Fibroblast of lung (primary cell): ENCODE data around the gene RPL10.

Source experiments
- EZH2 ChIP-seq: IDR thresholded peaks from 2 replicates; pipeline ENCODE4 v1.5.1; 2012; ENCODE audit warnings: low read length, control low read depth, mild to moderate bottlenecking; ENCODE audit errors: missing control alignments
- TF ChIP-seq, protein P1 (sequence below), 2 donors: IDR thresholded peaks in 1 of 2; conservative IDR thresholded peaks in 1 of 2; 1 replicate in 1 of 2; 2 replicates in 1 of 2; pipeline ENCODE4 v1.5.1; 2011 to 2012; ENCODE audit warnings: low read length in 2 of 2, control low read depth in 1 of 2, inconsistent platforms in 1 of 2, low read depth in 1 of 2, mild to moderate bottlenecking in 1 of 2

DNA sequence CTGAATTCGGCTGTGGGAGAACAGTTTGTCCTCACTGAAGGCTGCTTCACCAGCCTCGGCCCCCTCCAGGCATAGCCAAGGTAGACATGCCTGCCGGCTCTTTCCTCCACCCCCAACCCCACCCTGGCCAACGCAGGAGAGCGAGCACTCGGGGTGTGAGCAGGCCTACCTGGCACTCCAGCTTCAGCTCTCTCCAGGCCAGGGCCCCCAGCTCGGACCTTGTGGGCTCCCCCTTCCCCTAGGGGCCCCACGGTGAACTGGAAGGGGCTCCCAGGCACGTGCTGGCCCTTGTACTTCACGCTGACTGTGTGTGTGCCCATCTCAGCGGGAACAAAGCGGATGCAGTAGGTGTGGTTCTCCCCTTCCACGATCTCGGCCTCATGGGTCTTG, 46.2 kb upstream of the RPL10 start:
- no peak for TF ChIP-seq EZH2
- TF ChIP-seq, protein P1, sequence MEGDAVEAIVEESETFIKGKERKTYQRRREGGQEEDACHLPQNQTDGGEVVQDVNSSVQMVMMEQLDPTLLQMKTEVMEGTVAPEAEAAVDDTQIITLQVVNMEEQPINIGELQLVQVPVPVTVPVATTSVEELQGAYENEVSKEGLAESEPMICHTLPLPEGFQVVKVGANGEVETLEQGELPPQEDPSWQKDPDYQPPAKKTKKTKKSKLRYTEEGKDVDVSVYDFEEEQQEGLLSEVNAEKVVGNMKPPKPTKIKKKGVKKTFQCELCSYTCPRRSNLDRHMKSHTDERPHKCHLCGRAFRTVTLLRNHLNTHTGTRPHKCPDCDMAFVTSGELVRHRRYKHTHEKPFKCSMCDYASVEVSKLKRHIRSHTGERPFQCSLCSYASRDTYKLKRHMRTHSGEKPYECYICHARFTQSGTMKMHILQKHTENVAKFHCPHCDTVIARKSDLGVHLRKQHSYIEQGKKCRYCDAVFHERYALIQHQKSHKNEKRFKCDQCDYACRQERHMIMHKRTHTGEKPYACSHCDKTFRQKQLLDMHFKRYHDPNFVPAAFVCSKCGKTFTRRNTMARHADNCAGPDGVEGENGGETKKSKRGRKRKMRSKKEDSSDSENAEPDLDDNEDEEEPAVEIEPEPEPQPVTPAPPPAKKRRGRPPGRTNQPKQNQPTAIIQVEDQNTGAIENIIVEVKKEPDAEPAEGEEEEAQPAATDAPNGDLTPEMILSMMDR (conservative IDR thresholded peaks at IDR 0.05 in 1 of 2, IDR thresholded peaks at IDR 0.05 in 1 of 2; ENCODE audit: low read depth in 1 of 2, low read length in 2 of 2) = no peak
